SK-N-SH (cell line): ENCODE measurements around the gene MTIF2. TPM values are rescaled to one million over a fixed set of nuclear protein-coding genes. Genes with fewer than 3 reads are reported as not detected.
"Not testable (repeated sequence)": the region's sequence is repeated elsewhere in the genome, so short reads cannot be mapped to it uniquely, and the experiment has no call there.

Experiments used
- CTCF ChIA-PET: fragments of 300-600, 350-600 bp; formaldehyde crosslinking; extraction: SDS; loops from one replicate; lab custom pipeline; 2021; lab: Yijun Ruan, JAX
- POLR2A ChIA-PET: fragments of 350-600 bp; sonication (Branson Sonifier 250); formaldehyde crosslinking; extraction: SDS; loops from one replicate; lab custom pipeline; 2020; ENCODE audit warnings: antibody characterized with exemption, inconsistent platforms; lab: Yijun Ruan, JAX
- DNase-seq: peaks from one replicate; pipeline ENCODE4 v3.0.0; 2012
- H2AFZ ChIP-seq: fragments of 200-600 bp; sonication (generic); 2 replicates; pipeline ENCODE4 v1.8.1; 2016; ENCODE audit warnings: antibody characterized with exemption, mild to moderate bottlenecking, low read depth
- H3F3A ChIP-seq: fragments of 200-600 bp; sonication (generic); replicated peaks from 2 replicates; pipeline ENCODE3; 2016; ENCODE audit warnings: antibody characterized with exemption, mild to moderate bottlenecking; ENCODE audit not compliant: insufficient read depth
- H3K27ac ChIP-seq, 2 experiments: fragments of 200-500 bp in 1 of 2; fragments of 200-600 bp in 1 of 2; sonication (Bioruptor generic) in 1 of 2; sonication (generic), shearing (Covaris generic) in 1 of 2; 2 replicates each; pipeline versions ENCODE4 v1.5.1 to v1.6.1; 2014 to 2016; ENCODE audit warnings: low read depth in 2 of 2, inconsistent platforms in 1 of 2, low read length in 1 of 2, mild to moderate bottlenecking in 1 of 2, mixed read lengths in 1 of 2
- H3K27me3 ChIP-seq: fragments of 200-600 bp; sonication (generic), shearing (Covaris generic); 2 replicates; pipeline ENCODE4 v1.6.1; 2016; ENCODE audit warnings: mixed run types; ENCODE audit not compliant: insufficient read depth
- H3K36me3 ChIP-seq, 2 experiments: fragments of 200-500 bp in 1 of 2; fragments of 200-600 bp in 1 of 2; sonication (Bioruptor generic) in 1 of 2; sonication (generic) in 1 of 2; replicated peaks in 1 of 2; 2 replicates each; pipeline versions ENCODE3 to v1.5.1; 2014 to 2016; ENCODE audit warnings: low read length in 1 of 2, mild to moderate bottlenecking in 1 of 2; ENCODE audit not compliant: insufficient read depth in 2 of 2, control insufficient read depth in 1 of 2
- H3K4me1 ChIP-seq, 2 experiments: fragments of 200-500 bp in 1 of 2; fragments of 200-600 bp in 1 of 2; sonication (Bioruptor generic) in 1 of 2; sonication (generic), shearing (Covaris generic) in 1 of 2; 2 replicates each; pipeline versions ENCODE4 v1.5.1 to v1.6.1; 2014 to 2016; ENCODE audit warnings: low read depth in 1 of 2, low read length in 1 of 2, mixed run types in 1 of 2; ENCODE audit not compliant: insufficient read depth in 2 of 2, control insufficient read depth in 1 of 2
- H3K4me2 ChIP-seq: fragments of 200-600 bp; sonication (generic), shearing (Covaris generic); 2 replicates; pipeline ENCODE4 v1.6.1; 2017; ENCODE audit warnings: mixed run types
- H3K4me3 ChIP-seq, 2 experiments: fragments of 200-500 bp in 1 of 2; fragments of 200-600 bp in 1 of 2; sonication (Bioruptor generic) in 1 of 2; sonication (generic), shearing (Covaris generic) in 1 of 2; 2 replicates each; pipeline versions ENCODE4 v1.5.1 to v1.8.1; 2014 to 2016; ENCODE audit warnings: low read depth in 2 of 2, inconsistent platforms in 1 of 2, low read length in 1 of 2, mild to moderate bottlenecking in 1 of 2, mixed read lengths in 1 of 2, moderate library complexity in 1 of 2
- H3K79me2 ChIP-seq: fragments of 200-600 bp; sonication (generic); 2 replicates; pipeline ENCODE4 v1.8.1; 2017; ENCODE audit warnings: mild to moderate bottlenecking; ENCODE audit not compliant: insufficient read depth
- H3K9ac ChIP-seq: fragments of 200-600 bp; sonication (generic); 2 replicates; pipeline ENCODE4 v1.6.1; 2017; ENCODE audit warnings: mixed run types
- H3K9me2 ChIP-seq: fragments of 200-600 bp; sonication (generic); 2 replicates; pipeline ENCODE4 v1.6.1; 2017; ENCODE audit warnings: mixed run types
- H3K9me3 ChIP-seq: fragments of 200-600 bp; sonication (generic); 2 replicates; pipeline ENCODE4 v1.6.1; 2017; ENCODE audit warnings: mixed run types, mild to moderate bottlenecking, moderate library complexity
- H4K20me1 ChIP-seq: fragments of 200-600 bp; sonication (generic); 2 replicates; pipeline ENCODE4 v1.6.1; 2017; ENCODE audit warnings: mild to moderate bottlenecking, mixed run types; ENCODE audit not compliant: insufficient read depth
- CHD2 ChIP-seq: fragments of 150-350 bp; IDR thresholded peaks from 2 replicates; pipeline ENCODE4 v1.6.1; 2018; ENCODE audit warnings: low read length; ENCODE audit not compliant: partially characterized antibody
- EZH2phosphoT487 ChIP-seq: fragments of 200-600 bp; sonication (generic); IDR thresholded peaks from 2 replicates; pipeline ENCODE4 v1.6.1; 2017; ENCODE audit warnings: low read depth, mixed run types, mild to moderate bottlenecking, antibody characterized with exemption, moderate library complexity, borderline replicate concordance
- MAX ChIP-seq: IDR thresholded peaks from 2 replicates; pipeline ENCODE4 v1.4.0; 2012; ENCODE audit warnings: low read depth
- MEF2A ChIP-seq: IDR thresholded peaks from 2 replicates; pipeline ENCODE4 v1.4.0; 2012; ENCODE audit warnings: low read depth, borderline replicate concordance
- MXI1 ChIP-seq: IDR thresholded peaks from 2 replicates; pipeline ENCODE4 v1.6.1; 2012; ENCODE audit warnings: mild to moderate bottlenecking, low read depth, low read length, improper control_type of control experiment
- PBX3 ChIP-seq: IDR thresholded peaks from 2 replicates; pipeline ENCODE4; 2012
- POLR2AphosphoS5 ChIP-seq: IDR thresholded peaks from 2 replicates; pipeline ENCODE4 v1.6.1; 2012; ENCODE audit warnings: low read depth, low read length
- RAD21 ChIP-seq: IDR thresholded peaks from 2 replicates; pipeline ENCODE4 v1.6.1; 2012; ENCODE audit warnings: mild to moderate bottlenecking, low read length
- RFX5 ChIP-seq: IDR thresholded peaks from 2 replicates; pipeline ENCODE4 v1.6.1; 2012; ENCODE audit warnings: mild to moderate bottlenecking, improper control_type of control experiment, low read length
- RXRA ChIP-seq: IDR thresholded peaks from 2 replicates; pipeline ENCODE4 v1.4.0; 2012; ENCODE audit warnings: low read depth, mild to moderate bottlenecking, borderline replicate concordance
- SMC3 ChIP-seq: IDR thresholded peaks from 2 replicates; pipeline ENCODE4 v1.6.1; 2012; ENCODE audit warnings: low read depth, low read length, improper control_type of control experiment
- TEAD4 ChIP-seq: IDR thresholded peaks from 2 replicates; pipeline ENCODE4 v1.4.0; 2012; ENCODE audit warnings: mild to moderate bottlenecking, borderline replicate concordance; ENCODE audit not compliant: insufficient read depth
- USF1 ChIP-seq: IDR thresholded peaks from 2 replicates; pipeline ENCODE4 v1.4.0; 2012; ENCODE audit warnings: low read depth, borderline replicate concordance
- WGBS: methylation state at CpG from one replicate; pipeline ENCODE4 v1.1.6; 2017; ENCODE audit warnings: low lambda C conversion rate; 5-methylcytosine and 5-hydroxymethylcytosine counted together
- polyA plus RNA-seq, 3 experiments: library from polyadenylated mRNA; depleted of rRNA; stranded (reverse); fragments of >200 nt; gene quantifications; 2 replicates each; pipeline ENCODE4 v1.2.3, GENCODE V29; 2012

The MTIF2 gene
- polyA plus RNA-seq, 1 of the 3 experiments (the other 2 are of a cell fraction) = 12.9 TPM

- no peak overlapping the region for H3K4me2 ChIP-seq
- no peak overlapping the region for H3K4me3 ChIP-seq
- ChIA-PET CTCF (no interaction called here), POLR2A (interaction anchor here (0.6 kb wide), 1 partner anchor 25 kb away, joined by 4 read pairs; no protein-coding TSS in a partner anchor)
- H3K9me2 ChIP-seq = no peaks in the 10 kb centered on the region
- no peak for TF ChIP-seq EZH2phosphoT487
- TF ChIP-seq TEAD4 = no peak
- TF ChIP-seq RFX5 = no peak
- TF ChIP-seq SMC3 = no peak
- TF ChIP-seq RAD21 = no peak
- no peak for TF ChIP-seq CHD2
- TF ChIP-seq MXI1 = no peak
- TF ChIP-seq PBX3 = no peak
- no peak for TF ChIP-seq POLR2AphosphoS5
- no peak for TF ChIP-seq MEF2A
- TF ChIP-seq MAX = no peak
- TF ChIP-seq USF1 = no peak
- no peak for TF ChIP-seq RXRA
- no peaks in the 10 kb centered on the region for H3K4me1 ChIP-seq
- no peak overlapping the region for H2AFZ ChIP-seq
- no peaks in the 10 kb centered on the region for H3K79me2 ChIP-seq
- H3K36me3 ChIP-seq = peaks cover 47 to 62% of the 10 kb centered on the region in 2 experiments
- no peaks in the 10 kb centered on the region for H3K27me3 ChIP-seq
- WGBS = 59% methylated on average over 1 of the region's 1 CpG
- H3K9ac ChIP-seq = no peak overlapping the region
- H3K27ac ChIP-seq = no peak overlapping the region
- peaks cover 29% of the 10 kb centered on the region for H3F3A ChIP-seq
- no peaks in the 10 kb centered on the region for H4K20me1 ChIP-seq
- no peaks in the 10 kb centered on the region for H3K9me3 ChIP-seq
- DNase-seq = no peak
Observed at GRCh38 chr2:55242617-55243016, 26.4 kb downstream of the MTIF2 start.

- peaks cover 40% of the 10 kb centered on the region for H3F3A ChIP-seq
- H3K9me2 ChIP-seq, H2AFZ ChIP-seq, H3K9ac ChIP-seq, H3K27me3 ChIP-seq, CTCF ChIA-PET, H3K4me3 ChIP-seq, H3K27ac ChIP-seq, DNase-seq, H3K79me2 ChIP-seq, H3K9me3 ChIP-seq, H3K4me2 ChIP-seq, H4K20me1 ChIP-seq, H3K4me1 ChIP-seq: not testable (repeated sequence)
- peaks cover 53 to 66% of the 10 kb centered on the region in 2 experiments for H3K36me3 ChIP-seq
- POLR2A ChIA-PET = interaction anchor here (1.4 kb wide), 1 partner anchor 9 kb away, joined by 4 read pairs; the partner anchor contains the start of genes CLHC1 and RPS27A
- WGBS = 93% methylated on average over 8 of the region's 8 CpGs
Observed at GRCh38 chr2:55241582-55241981, 27.4 kb downstream of the MTIF2 start.
